ENCODE data around the gene RTN4R.
"Not testable (repeated sequence)": the region's sequence is repeated elsewhere in the genome, so short reads cannot be mapped to it uniquely, and the experiment has no call there.

- TF ChIP-seq RAD21 (IDR thresholded peaks at IDR 0.05; ENCODE audit: low read length); CTCF (conservative IDR thresholded peaks at IDR 0.05; ENCODE audit: low read depth, low read length); MAZ (IDR thresholded peaks at IDR 0.05; ENCODE audit: borderline replicate concordance, low read depth, low read length); POLR2A (IDR thresholded peaks at IDR 0.05; ENCODE audit: low read depth, low read length); SMC3 (IDR thresholded peaks at IDR 0.05; ENCODE audit: low read depth, low read length): not testable (repeated sequence)
- TF ChIP-seq, protein P1, sequence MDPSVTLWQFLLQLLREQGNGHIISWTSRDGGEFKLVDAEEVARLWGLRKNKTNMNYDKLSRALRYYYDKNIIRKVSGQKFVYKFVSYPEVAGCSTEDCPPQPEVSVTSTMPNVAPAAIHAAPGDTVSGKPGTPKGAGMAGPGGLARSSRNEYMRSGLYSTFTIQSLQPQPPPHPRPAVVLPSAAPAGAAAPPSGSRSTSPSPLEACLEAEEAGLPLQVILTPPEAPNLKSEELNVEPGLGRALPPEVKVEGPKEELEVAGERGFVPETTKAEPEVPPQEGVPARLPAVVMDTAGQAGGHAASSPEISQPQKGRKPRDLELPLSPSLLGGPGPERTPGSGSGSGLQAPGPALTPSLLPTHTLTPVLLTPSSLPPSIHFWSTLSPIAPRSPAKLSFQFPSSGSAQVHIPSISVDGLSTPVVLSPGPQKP (IDR thresholded peaks at IDR 0.05; ENCODE audit: borderline replicate concordance, low read depth, low read length) = not testable (repeated sequence)
These were observed 21.3 kb upstream of the RTN4R start for GRCh38 chr22:20289182-20290044.

All from IMR-90 (cell line).